Parathyroid adenoma (tissue), 2 donors: ENCODE measurements around the gene ETV6.

ENCODE experiments used
- H2AFZ ChIP-seq: fragments of 300-600 bp; sonication (generic); one replicate; pipeline ENCODE4 v1.7.0; 2017; ENCODE audit warnings: antibody characterized with exemption, mild to moderate bottlenecking
- H3K27ac ChIP-seq: fragments of 300-600 bp; sonication (generic); one replicate; pipeline ENCODE4 v1.7.0; 2017
- H3K27me3 ChIP-seq: fragments of 300-600 bp; sonication (generic); one replicate; pipeline ENCODE4 v1.7.0; 2017; ENCODE audit warnings: low read length; ENCODE audit not compliant: control insufficient read depth, insufficient read depth
- H3K36me3 ChIP-seq: fragments of 300-600 bp; sonication (generic); one replicate; pipeline ENCODE4 v1.7.0; 2017; ENCODE audit warnings: low read length; ENCODE audit not compliant: control insufficient read depth, insufficient read depth
- H3K4me1 ChIP-seq: fragments of 300-600 bp; sonication (generic); one replicate; pipeline ENCODE4 v1.7.0; 2017; ENCODE audit warnings: control low read depth
- H3K4me2 ChIP-seq: fragments of 300-600 bp; sonication (generic); one replicate; pipeline ENCODE4 v1.7.0; 2017; ENCODE audit warnings: low read length
- H3K4me3 ChIP-seq: fragments of 300-600 bp; sonication (generic); one replicate; pipeline ENCODE4 v1.7.0; 2017; ENCODE audit warnings: low read depth, low read length
- H3K79me2 ChIP-seq: fragments of 300-600 bp; sonication (generic); one replicate; pipeline ENCODE4 v1.7.0; 2017; ENCODE audit warnings: control low read depth
- H3K9ac ChIP-seq: fragments of 300-600 bp; sonication (generic); one replicate; pipeline ENCODE4 v1.7.0; 2017; ENCODE audit warnings: mild to moderate bottlenecking
- H3K9me3 ChIP-seq: fragments of 300-600 bp; sonication (generic); one replicate; pipeline ENCODE4 v1.7.0; 2017; ENCODE audit warnings: low read length; ENCODE audit not compliant: control insufficient read depth
- CTCF ChIP-seq: fragments of 300-600 bp; sonication (generic); IDR thresholded peaks from one replicate; pipeline ENCODE4 v1.7.0; 2017; ENCODE audit warnings: antibody characterized with exemption, mild to moderate bottlenecking
- donor health status: primary hyperparathyroidism.

Gene ETV6

GRCh38 chr12:11684393-11684792 is 34.9 kb downstream of the ETV6 start:
- Histone ChIP-seq H3K4me2 (no peak overlapping the region), H3K4me1 (peaks cover 8% of the 10 kb centered on the region), H3K4me3 (no peak overlapping the region), H3K27me3 (no peaks in the 10 kb centered on the region), H3K36me3 (no peaks in the 10 kb centered on the region), H3K27ac (no peak overlapping the region), H3K9me3 (no peaks in the 10 kb centered on the region), H2AFZ (no peak overlapping the region), H3K9ac (no peak overlapping the region), H3K79me2 (peaks cover 61% of the 10 kb centered on the region)
- no peak for TF ChIP-seq CTCF

GRCh38 chr12:11684811-11685210 is 35.3 kb downstream of the ETV6 start:
- Histone ChIP-seq H3K27ac (no peak overlapping the region), H3K27me3 (no peaks in the 10 kb centered on the region), H3K9me3 (no peaks in the 10 kb centered on the region), H3K79me2 (peaks cover 62% of the 10 kb centered on the region), H3K36me3 (no peaks in the 10 kb centered on the region), H3K4me3 (no peak overlapping the region), H3K4me1 (peaks cover 8% of the 10 kb centered on the region), H3K4me2 (no peak overlapping the region), H3K9ac (no peak overlapping the region), H2AFZ (no peak overlapping the region)
- TF ChIP-seq CTCF, result no peak

GRCh38 chr12:11685316-11685715 is 35.8 kb downstream of the ETV6 start:
- Histone ChIP-seq H3K4me1 (peaks cover 8% of the 10 kb centered on the region), H3K36me3 (no peaks in the 10 kb centered on the region), H3K4me3 (no peak overlapping the region), H3K9me3 (no peaks in the 10 kb centered on the region), H3K27me3 (no peaks in the 10 kb centered on the region), H3K9ac (no peak overlapping the region), H3K4me2 (no peak overlapping the region), H3K79me2 (peaks cover 65% of the 10 kb centered on the region), H3K27ac (no peak overlapping the region), H2AFZ (no peak overlapping the region)
- TF ChIP-seq CTCF, result no peak

GRCh38 chr12:11685716-11686115 is 36.2 kb downstream of the ETV6 start:
- Histone ChIP-seq H3K9me3 (no peaks in the 10 kb centered on the region), H3K27me3 (no peaks in the 10 kb centered on the region), H2AFZ (no peak overlapping the region), H3K4me2 (no peak overlapping the region), H3K79me2 (peaks cover 65% of the 10 kb centered on the region), H3K27ac (no peak overlapping the region), H3K4me1 (peaks cover 8% of the 10 kb centered on the region), H3K4me3 (no peak overlapping the region), H3K36me3 (no peaks in the 10 kb centered on the region), H3K9ac (no peak overlapping the region)
- no peak for TF ChIP-seq CTCF

GRCh38 chr12:11686120-11686519 is 36.6 kb downstream of the ETV6 start:
- H3K4me3 ChIP-seq, result no peak overlapping the region
- H3K9ac ChIP-seq, result no peak overlapping the region
- no peaks in the 10 kb centered on the region for H3K36me3 ChIP-seq
- no peak overlapping the region for H3K27ac ChIP-seq
- TF ChIP-seq CTCF, result no peak
- H2AFZ ChIP-seq, result no peak overlapping the region
- peaks cover 8% of the 10 kb centered on the region for H3K4me1 ChIP-seq
- H3K9me3 ChIP-seq, result no peaks in the 10 kb centered on the region
- no peaks in the 10 kb centered on the region for H3K27me3 ChIP-seq
- H3K79me2 ChIP-seq, result peaks cover 63% of the 10 kb centered on the region
- H3K4me2 ChIP-seq, result no peak overlapping the region
